ENCODE results near the gene KCNH8. TPM values are rescaled to one million over a fixed set of nuclear protein-coding genes. Genes with fewer than 3 reads are reported as not detected.

Gene KCNH8
- polyA plus RNA-seq, 1 donor from 2014 or later: 28.9 TPM

DNA sequence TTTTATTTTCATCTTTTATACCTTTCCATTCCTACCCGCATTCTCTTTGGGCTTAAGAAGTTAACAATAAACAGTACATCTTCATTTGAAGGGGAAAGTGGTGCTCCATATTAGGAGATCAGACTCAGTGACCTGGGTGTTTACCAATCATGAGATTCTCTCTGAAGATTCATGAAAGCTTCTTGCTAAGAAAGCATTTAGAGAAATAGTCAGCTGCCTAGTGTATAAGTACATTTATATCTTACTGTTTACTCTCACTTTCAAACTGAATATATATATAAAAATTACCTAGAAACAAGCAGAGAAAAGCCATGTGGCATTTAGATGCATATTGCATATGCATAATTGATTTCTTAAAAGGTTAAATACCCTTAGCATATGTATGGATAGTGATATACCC, 100.5 kb downstream of the KCNH8 start:
- H3K9me3 ChIP-seq (ENCODE audit: low read length): no peaks in the 10 kb centered on the region
- no peaks in the 10 kb centered on the region for H3K27me3 ChIP-seq (ENCODE audit: insufficient read depth, low read depth, low read length)
- no peak overlapping the region for H3K4me3 ChIP-seq (ENCODE audit: low read length)
- no peaks in the 10 kb centered on the region for H3F3A ChIP-seq (ENCODE audit: insufficient read depth, low read length, poor library complexity, severe bottlenecking)
- H3K9me2 ChIP-seq (ENCODE audit: insufficient read depth, low read length): no peaks in the 10 kb centered on the region
- H3K27ac ChIP-seq (ENCODE audit: low read length): no peak overlapping the region
- H4K20me1 ChIP-seq (ENCODE audit: insufficient read depth): no peaks in the 10 kb centered on the region
- no peak overlapping the region for H3K9ac ChIP-seq (ENCODE audit: low read length)
- no peak overlapping the region for H2AFZ ChIP-seq (ENCODE audit: low read depth, low read length)
- H3K79me2 ChIP-seq (replicated peaks; ENCODE audit: insufficient read depth, low read length): no peaks in the 10 kb centered on the region
- H3K4me2 ChIP-seq (ENCODE audit: low read length): no peak overlapping the region
- H3K36me3 ChIP-seq (ENCODE audit: insufficient read depth, low read length): no peaks in the 10 kb centered on the region
- no peak for TF ChIP-seq EP300 (conservative IDR thresholded peaks at IDR 0.05; ENCODE audit: poor library complexity, severe bottlenecking)
- no peak for TF ChIP-seq TAF1 (IDR thresholded peaks at IDR 0.05; ENCODE audit: low read depth)
- no peak for TF ChIP-seq EZH2 (IDR thresholded peaks at IDR 0.05; ENCODE audit: borderline replicate concordance, insufficient read depth, low read length, poor library complexity, severe bottlenecking)
- no peak for TF ChIP-seq RAD21 (conservative IDR thresholded peaks at IDR 0.05)
- no peak for TF ChIP-seq REST (IDR thresholded peaks at IDR 0.05; ENCODE audit: borderline replicate concordance)
- no peak for TF ChIP-seq SMC3 (conservative IDR thresholded peaks at IDR 0.05; ENCODE audit: poor library complexity)
- TF ChIP-seq MXI1 (conservative IDR thresholded peaks at IDR 0.05; ENCODE audit: poor library complexity, severe bottlenecking): no peak
- TF ChIP-seq POLR2AphosphoS5 (IDR thresholded peaks at IDR 0.05): no peak
- TF ChIP-seq CTCF (IDR thresholded peaks at IDR 0.05; ENCODE audit: poor library complexity, severe bottlenecking): no peak

DNA sequence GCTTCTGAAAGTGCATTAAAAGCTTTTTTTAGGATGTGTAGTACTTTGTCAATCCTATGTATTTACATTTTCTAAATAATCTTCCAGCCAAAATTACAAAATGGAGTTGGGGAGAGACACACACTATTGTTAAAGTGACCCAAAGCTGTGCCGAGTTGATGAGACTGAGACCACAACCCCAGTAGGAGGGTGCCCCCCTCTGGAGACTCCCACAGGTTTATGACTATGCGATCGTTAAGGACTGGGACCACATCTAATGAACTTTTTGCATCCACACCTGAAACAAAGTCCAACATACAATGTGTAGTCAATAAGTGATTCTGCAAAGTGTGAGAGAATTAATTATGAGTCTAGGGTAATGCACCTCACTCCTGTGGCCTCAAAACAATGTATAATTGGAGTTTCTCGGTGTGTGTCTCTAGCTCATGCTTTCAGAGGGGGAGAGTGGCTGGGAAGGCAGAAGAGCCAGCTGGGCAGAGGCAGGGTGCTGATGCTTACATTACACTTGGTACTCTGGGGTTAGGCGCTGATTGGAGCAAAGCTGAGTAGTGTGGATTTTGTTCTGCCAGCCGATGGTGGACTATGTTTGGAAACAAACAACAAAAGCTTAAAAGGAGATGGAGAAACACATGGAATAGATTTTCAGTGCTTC, 102.8 kb downstream of the KCNH8 start:
- no peak overlapping the region for H2AFZ ChIP-seq (ENCODE audit: low read depth, low read length)
- H4K20me1 ChIP-seq (ENCODE audit: insufficient read depth): no peaks in the 10 kb centered on the region
- H3K27me3 ChIP-seq (ENCODE audit: insufficient read depth, low read depth, low read length): no peaks in the 10 kb centered on the region
- H3K36me3 ChIP-seq (ENCODE audit: insufficient read depth, low read length): no peaks in the 10 kb centered on the region
- H3K4me2 ChIP-seq (ENCODE audit: low read length): no peak overlapping the region
- no peaks in the 10 kb centered on the region for H3K9me2 ChIP-seq (ENCODE audit: insufficient read depth, low read length)
- H3K9me3 ChIP-seq (ENCODE audit: low read length): no peaks in the 10 kb centered on the region
- H3F3A ChIP-seq (ENCODE audit: insufficient read depth, low read length, poor library complexity, severe bottlenecking): no peaks in the 10 kb centered on the region
- H3K9ac ChIP-seq (ENCODE audit: low read length): no peak overlapping the region
- H3K4me3 ChIP-seq (ENCODE audit: low read length): no peak overlapping the region
- TF ChIP-seq EP300 (conservative IDR thresholded peaks at IDR 0.05; ENCODE audit: poor library complexity, severe bottlenecking): no peak
- no peak for TF ChIP-seq EZH2 (IDR thresholded peaks at IDR 0.05; ENCODE audit: borderline replicate concordance, insufficient read depth, low read length, poor library complexity, severe bottlenecking)
- TF ChIP-seq TAF1 (IDR thresholded peaks at IDR 0.05; ENCODE audit: low read depth): no peak
- no peak for TF ChIP-seq SMC3 (conservative IDR thresholded peaks at IDR 0.05; ENCODE audit: poor library complexity)
- no peak for TF ChIP-seq MXI1 (conservative IDR thresholded peaks at IDR 0.05; ENCODE audit: poor library complexity, severe bottlenecking)
- TF ChIP-seq CTCF (IDR thresholded peaks at IDR 0.05; ENCODE audit: poor library complexity, severe bottlenecking): no peak
- TF ChIP-seq REST (IDR thresholded peaks at IDR 0.05; ENCODE audit: borderline replicate concordance): no peak
- no peak for TF ChIP-seq POLR2AphosphoS5 (IDR thresholded peaks at IDR 0.05)
- no peak for TF ChIP-seq RAD21 (conservative IDR thresholded peaks at IDR 0.05)
- H3K79me2 ChIP-seq (replicated peaks; ENCODE audit: insufficient read depth, low read length): no peaks in the 10 kb centered on the region
- no peak overlapping the region for H3K27ac ChIP-seq (ENCODE audit: low read length)
